C4-2B (cell line): ENCODE results near the gene CDCA5.

ENCODE experiments used
- H3K27ac ChIP-seq: fragments of 450-650 bp; 2 replicates; pipeline ENCODE4 v1.5.1; 2017
- CTCF ChIP-seq: fragments of 450-650 bp; conservative IDR thresholded peaks from 2 replicates; pipeline ENCODE4 v1.5.1; 2017; ENCODE audit warnings: mild to moderate bottlenecking
- ZFX ChIP-seq: fragments of 450-650 bp; IDR thresholded peaks from 2 replicates; pipeline ENCODE4 v1.6.1; 2017

Gene CDCA5

DNA sequence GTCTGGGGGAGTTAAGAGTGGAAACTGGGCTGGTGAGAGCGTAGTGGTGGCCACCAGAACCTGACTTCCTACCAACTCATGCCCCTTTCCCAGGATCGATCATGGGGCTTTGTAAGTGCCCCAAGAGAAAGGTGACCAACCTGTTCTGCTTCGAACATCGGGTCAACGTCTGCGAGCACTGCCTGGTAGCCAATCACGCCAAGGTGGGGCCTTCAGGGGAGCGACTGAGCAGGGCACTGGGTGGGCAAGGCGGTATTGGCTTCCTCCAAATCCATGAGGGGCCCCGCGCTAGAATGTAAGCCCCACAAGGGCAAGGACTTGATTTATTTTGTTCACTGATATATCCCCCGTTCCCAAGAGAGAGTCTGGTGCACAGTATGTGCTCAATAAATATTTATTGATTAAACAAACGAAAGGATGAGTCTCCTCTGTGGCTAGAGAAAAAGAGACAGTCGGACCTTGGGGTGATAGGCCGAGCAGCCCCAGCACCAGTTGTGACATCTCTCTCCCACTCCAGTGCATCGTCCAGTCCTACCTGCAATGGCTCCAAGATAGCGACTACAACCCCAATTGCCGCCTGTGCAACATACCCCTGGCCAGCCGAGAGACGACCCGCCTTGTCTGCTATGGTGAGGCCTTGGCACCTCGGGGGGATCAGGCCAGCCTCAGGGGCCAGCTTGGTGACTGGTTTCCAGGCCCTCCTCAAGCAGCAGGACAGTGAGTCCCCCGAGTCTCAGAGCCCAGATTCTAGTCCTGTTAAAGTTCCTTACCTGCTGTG lies 947 bp upstream of the CDCA5 start:
- TF ChIP-seq CTCF (no peak), ZFX (no peak)
- peak overlapping the region; percentile 91 for H3K27ac ChIP-seq

GRCh38 chr11:65083134-65083833 lies 556 bp downstream of the CDCA5 start:
- TF ChIP-seq CTCF, result no peak
- TF ChIP-seq ZFX, result no peak
- peak overlapping the region; percentile 91 for H3K27ac ChIP-seq

DNA sequence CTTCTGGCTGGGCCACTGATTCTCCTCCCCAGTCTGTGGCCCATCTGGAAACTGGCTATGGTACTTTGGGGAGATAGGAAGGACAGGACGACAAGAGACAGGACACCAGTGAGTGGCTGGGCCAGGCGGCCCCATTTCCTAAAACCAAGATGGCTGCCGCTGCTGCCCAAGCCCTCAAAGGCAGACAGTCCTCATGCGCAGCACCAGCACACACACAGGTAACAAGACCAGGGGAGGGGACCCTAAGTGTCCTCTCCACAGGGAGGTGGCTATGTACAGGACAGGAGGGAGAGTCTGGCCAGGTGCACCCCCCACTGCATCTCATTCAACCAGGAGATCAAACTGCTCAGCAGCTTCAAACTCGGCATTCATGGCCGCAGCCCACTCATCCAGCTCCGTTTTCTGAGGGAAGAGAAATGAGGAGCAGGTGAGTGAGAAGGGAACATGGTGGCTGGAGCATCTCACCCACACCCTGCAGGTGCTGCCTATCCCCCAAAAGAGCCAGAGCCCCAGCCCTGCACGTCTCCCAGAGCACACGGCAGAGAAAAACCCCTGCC lies 5.0 kb downstream of the CDCA5 start:
- TF ChIP-seq CTCF (no peak), ZFX (no peak)
- no peak overlapping the region for H3K27ac ChIP-seq

DNA sequence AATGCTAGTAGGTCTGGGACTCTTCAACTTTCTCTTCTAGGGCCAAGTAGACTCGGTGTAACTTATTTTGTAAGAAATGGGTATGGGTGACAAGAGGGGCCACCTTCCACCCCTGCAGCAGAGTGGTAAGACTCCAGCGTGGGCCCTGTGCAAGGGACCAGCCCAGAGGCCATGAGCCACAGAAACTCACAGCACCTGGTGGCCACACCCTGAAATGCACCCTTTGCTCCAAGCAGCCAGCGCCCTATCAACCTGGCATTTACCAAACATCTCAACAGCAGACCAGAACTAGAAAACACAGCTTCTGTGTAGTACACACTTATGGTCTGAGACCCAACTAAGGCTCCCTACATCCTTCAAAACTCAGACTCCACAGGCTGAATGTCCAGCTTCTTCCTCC lies 5.7 kb downstream of the CDCA5 start:
- TF ChIP-seq ZFX (no peak), CTCF (peak; percentile 78)
- H3K27ac ChIP-seq, result no peak overlapping the region

GRCh38 chr11:65077451-65077850 lies 6.4 kb downstream of the CDCA5 start:
- TF ChIP-seq ZFX, result no peak
- TF ChIP-seq CTCF, result no peak
- no peak overlapping the region for H3K27ac ChIP-seq

DNA sequence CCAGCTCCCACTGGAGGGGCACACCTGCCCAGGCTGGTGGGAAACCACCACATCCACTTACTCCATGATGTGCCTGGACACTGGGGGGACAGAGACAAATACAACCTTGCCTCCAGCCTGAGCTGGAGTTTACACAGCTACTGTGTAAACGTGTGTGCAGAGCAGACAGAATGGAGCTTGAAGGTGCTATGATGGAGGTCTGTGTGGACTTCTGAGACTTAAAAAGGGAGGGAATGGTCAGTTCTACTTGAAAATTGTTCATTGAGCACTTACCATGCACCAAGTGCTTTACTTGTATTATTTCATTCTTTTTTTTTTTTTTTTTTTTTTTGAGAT lies 11.2 kb downstream of the CDCA5 start:
- TF ChIP-seq CTCF (no peak), ZFX (no peak)
- H3K27ac ChIP-seq, result no peak overlapping the region

DNA sequence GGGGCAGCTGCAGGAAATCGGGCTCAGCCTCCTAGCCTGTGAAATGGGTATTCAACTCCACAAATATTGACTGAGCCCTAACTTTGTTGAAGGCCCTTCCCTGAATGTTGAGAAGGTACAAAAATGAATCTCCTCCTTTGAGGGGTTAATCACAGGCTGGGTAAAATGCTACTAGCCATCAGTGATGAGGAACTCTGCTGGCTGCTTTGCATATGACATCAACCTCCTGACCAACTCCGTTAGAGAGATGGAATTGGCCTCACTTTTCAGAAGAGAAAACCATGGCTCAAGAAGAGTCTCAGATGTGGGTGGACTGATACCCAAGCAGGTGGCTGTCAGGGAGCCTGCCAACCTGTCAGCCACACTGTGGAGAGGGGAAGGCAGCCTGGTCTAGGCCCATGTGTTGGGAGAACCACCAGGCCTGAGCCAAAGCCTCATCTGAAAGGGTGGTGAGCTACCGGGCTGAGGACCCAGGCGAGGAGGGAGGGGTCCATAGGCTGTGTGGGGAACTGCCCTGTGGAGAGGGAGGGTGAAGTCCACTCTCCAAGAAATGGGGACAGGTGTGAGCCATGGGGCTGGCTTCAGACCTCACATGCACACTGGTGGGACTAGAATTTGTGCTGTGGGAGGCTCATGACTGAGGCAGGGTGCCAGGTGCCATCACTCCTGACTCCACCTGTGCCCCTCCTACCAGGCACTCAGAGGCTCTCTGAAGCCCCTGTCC lies 11.8 kb downstream of the CDCA5 start:
- no peak overlapping the region for H3K27ac ChIP-seq
- no peak for TF ChIP-seq ZFX
- TF ChIP-seq CTCF, result no peak
